GM21526 (cell line): ENCODE measurements around the gene NRF1.

Source experiments
- ATAC-seq: cut with Tn5 transposase; IDR thresholded peaks from one replicate; pipeline ENCODE4 v1.9.1; 2021; ENCODE audit warnings: moderate library complexity; ENCODE audit not compliant: unreplicated experiment, low FRiP score

The NRF1 gene

GRCh38 chr7:129796186-129796775 lies 184.8 kb downstream of the NRF1 start:
- no peak for ATAC-seq

- no peak for ATAC-seq
Measured at GRCh38 chr7:129797214-129797789, 185.8 kb downstream of the NRF1 start.

- no peak for ATAC-seq
Measured at GRCh38 chr7:129798616-129799349, 187.3 kb downstream of the NRF1 start.

GRCh38 chr7:129799350-129799955 lies 187.9 kb downstream of the NRF1 start:
- ATAC-seq: no peak

GRCh38 chr7:129800901-129801300 lies 189.4 kb downstream of the NRF1 start:
- ATAC-seq: no peak

- ATAC-seq: no peak
Measured at GRCh38 chr7:129801882-129802281, 190.4 kb downstream of the NRF1 start.

- no peak for ATAC-seq
Measured at GRCh38 chr7:129803546-129804081, 192.1 kb downstream of the NRF1 start.

- ATAC-seq: no peak
Measured at GRCh38 chr7:129804111-129804889, 192.8 kb downstream of the NRF1 start.

GRCh38 chr7:129804890-129805719 lies 193.6 kb downstream of the NRF1 start:
- ATAC-seq: no peak
